Hypothalamus (tissue), 51 donors: ENCODE measurements around the gene STXBP5.

Experiments
- DNase-seq, 51 donors: peaks; one replicate each; lab custom pipeline; 2025; lab: John Stamatoyannopoulos, UW

The STXBP5 gene

GRCh38 chr6:147416622-147417021 is 212.4 kb downstream of the STXBP5 start:
- no peak for DNase-seq

GRCh38 chr6:147417954-147418353 is 213.7 kb downstream of the STXBP5 start:
- DNase-seq: no peak

GRCh38 chr6:147418523-147418922 is 214.3 kb downstream of the STXBP5 start:
- no peak for DNase-seq

GRCh38 chr6:147421903-147422302 is 217.7 kb downstream of the STXBP5 start:
- DNase-seq: no peak

GRCh38 chr6:147423111-147423510 is 218.9 kb downstream of the STXBP5 start:
- no peak for DNase-seq

GRCh38 chr6:147429794-147430193 is 225.6 kb downstream of the STXBP5 start:
- DNase-seq: no peak

GRCh38 chr6:147430811-147431210 is 226.6 kb downstream of the STXBP5 start:
- DNase-seq: no peak

- DNase-seq: no peak
Observed at GRCh38 chr6:147434076-147434475, 229.9 kb downstream of the STXBP5 start.

GRCh38 chr6:147434516-147434915 is 230.3 kb downstream of the STXBP5 start:
- DNase-seq: no peak

GRCh38 chr6:147437615-147438014 is 233.4 kb downstream of the STXBP5 start:
- DNase-seq: no peak

- no peak for DNase-seq
Observed at GRCh38 chr6:147438758-147439528, 234.7 kb downstream of the STXBP5 start.
